SK-N-SH treated with all-trans-retinoic acid at 6 μM for 48 hours (cell line): ENCODE measurements around the gene TRIM44.
"Not testable (repeated sequence)": the region's sequence is repeated elsewhere in the genome, so short reads cannot be mapped to it uniquely, and the experiment has no call there.

Experiments used
- PPARA ChIP-seq: fragments of 250-450 bp; sonication (Bioruptor Pico); IDR thresholded peaks from 2 replicates; pipeline ENCODE4 v1.5.0; 2020; ENCODE audit warnings: mild to moderate bottlenecking, borderline replicate concordance
- TCF4 ChIP-seq: fragments of 250-450 bp; sonication (Bioruptor Pico); IDR thresholded peaks from 2 replicates; pipeline ENCODE4 v1.8.0; 2021; ENCODE audit warnings: mild to moderate bottlenecking, moderate library complexity, borderline replicate concordance
- ZC3H10 ChIP-seq: fragments of 250-450 bp; sonication (Bioruptor Pico); IDR thresholded peaks from 2 replicates; pipeline ENCODE4 v1.5.1; 2021; ENCODE audit warnings: mild to moderate bottlenecking, moderate library complexity
- ZFP30 ChIP-seq: fragments of 450-650 bp; formaldehyde crosslinking; IDR thresholded peaks from 2 replicates; pipeline ENCODE4 v1.5.0; 2022; ENCODE audit warnings: mild to moderate bottlenecking, moderate library complexity
- TF ChIP-seq, protein P1 (sequence below): fragments of 250-450 bp; sonication (Bioruptor Pico); IDR thresholded peaks from 2 replicates; pipeline ENCODE4 v1.8.0; 2021; ENCODE audit warnings: low read depth, mild to moderate bottlenecking, moderate library complexity, borderline replicate concordance

- TF ChIP-seq TCF4, ZC3H10, PPARA, ZFP30 (CRISPR knock-in tag): not testable (repeated sequence)
- TF ChIP-seq, protein P1, sequence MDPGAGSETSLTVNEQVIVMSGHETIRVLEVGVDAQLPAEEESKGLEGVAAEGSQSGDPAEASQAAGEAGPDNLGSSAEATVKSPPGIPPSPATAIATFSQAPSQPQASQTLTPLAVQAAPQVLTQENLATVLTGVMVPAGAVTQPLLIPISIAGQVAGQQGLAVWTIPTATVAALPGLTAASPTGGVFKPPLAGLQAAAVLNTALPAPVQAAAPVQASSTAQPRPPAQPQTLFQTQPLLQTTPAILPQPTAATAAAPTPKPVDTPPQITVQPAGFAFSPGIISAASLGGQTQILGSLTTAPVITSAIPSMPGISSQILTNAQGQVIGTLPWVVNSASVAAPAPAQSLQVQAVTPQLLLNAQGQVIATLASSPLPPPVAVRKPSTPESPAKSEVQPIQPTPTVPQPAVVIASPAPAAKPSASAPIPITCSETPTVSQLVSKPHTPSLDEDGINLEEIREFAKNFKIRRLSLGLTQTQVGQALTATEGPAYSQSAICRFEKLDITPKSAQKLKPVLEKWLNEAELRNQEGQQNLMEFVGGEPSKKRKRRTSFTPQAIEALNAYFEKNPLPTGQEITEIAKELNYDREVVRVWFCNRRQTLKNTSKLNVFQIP, result not testable (repeated sequence)
These were observed 53.1 kb downstream of the TRIM44 start for GRCh38 chr11:35715677-35716076.
